CD4-positive, alpha-beta T cell (primary cell): ENCODE results near the gene GALK1. TPM values are rescaled to one million over a fixed set of nuclear protein-coding genes. Genes with fewer than 3 reads are reported as not detected.

Experiments used
- ATAC-seq: fragments of 200-7000 bp; cut with Tn5 transposase; one replicate; pipeline ENCODE4 v1.10.0; 2022; ENCODE audit warnings: mild to moderate bottlenecking; ENCODE audit not compliant: poor library complexity
- CTCF ChIA-PET: fragments of 350-600 bp; sonication (Branson Sonifier 250); formaldehyde crosslinking; loops from one replicate; lab custom pipeline; 2021; ENCODE audit warnings: antibody characterized with exemption, inconsistent platforms; lab: Charles Lee
- POLR2A ChIA-PET: fragments of 350-600 bp; sonication (Branson Sonifier 250); formaldehyde crosslinking; loops from one replicate; lab custom pipeline; 2021; ENCODE audit warnings: antibody characterized with exemption, inconsistent platforms; lab: Charles Lee
- DNase-seq, 14 experiments: peaks; one replicate each; pipeline ENCODE4 v3.0.0-alpha.2; 2013 to 2020; ENCODE audit warnings: mixed read lengths in 2 of 14
- H3K27ac ChIP-seq, 2 donors: one replicate each; pipeline versions ENCODE4 v1.5.1 to v1.7.0; 2013; ENCODE audit warnings: low read length in 2 of 2, low read depth in 1 of 2, mild to moderate bottlenecking in 1 of 2
- H3K27me3 ChIP-seq, 2 experiments: 1 replicate in 1 of 2; 2 replicates in 1 of 2; pipeline versions ENCODE4 v1.6.1 to v1.7.0; 2013; ENCODE audit warnings: low read length in 2 of 2, control low read depth in 1 of 2, mild to moderate bottlenecking in 1 of 2, moderate library complexity in 1 of 2; ENCODE audit not compliant: insufficient read depth in 2 of 2, control insufficient read depth in 1 of 2
- H3K36me3 ChIP-seq: one replicate; pipeline ENCODE4 v1.6.1; 2013; ENCODE audit warnings: low read length, control low read depth; ENCODE audit not compliant: insufficient read depth
- H3K4me1 ChIP-seq: one replicate; pipeline ENCODE4 v1.6.1; 2013; ENCODE audit warnings: low read length, control low read depth; ENCODE audit not compliant: insufficient read depth
- H3K4me3 ChIP-seq: one replicate; pipeline ENCODE4 v1.5.1; 2013; ENCODE audit warnings: mild to moderate bottlenecking, low read length, moderate library complexity
- H3K9me3 ChIP-seq, 2 experiments: 1 replicate in 1 of 2; 2 replicates in 1 of 2; pipeline versions ENCODE4 v1.6.1 to v1.7.0; 2013; ENCODE audit warnings: low read length in 2 of 2, mild to moderate bottlenecking in 2 of 2, control low read depth in 1 of 2, moderate library complexity in 1 of 2; ENCODE audit not compliant: control insufficient read depth in 1 of 2, insufficient read depth in 1 of 2
- H3K27ac Mint-ChIP-seq: one replicate; pipeline ENCODE4 v1.8.0; 2020; ENCODE audit warnings: mixed read lengths
- H3K27me3 Mint-ChIP-seq: one replicate; pipeline ENCODE4 v1.8.0; 2021; ENCODE audit warnings: mixed read lengths
- H3K36me3 Mint-ChIP-seq: one replicate; pipeline ENCODE4 v1.8.0; 2021; ENCODE audit warnings: low read depth, mixed read lengths
- H3K4me1 Mint-ChIP-seq: one replicate; pipeline ENCODE4 v1.8.0; 2021; ENCODE audit warnings: low read depth, mixed read lengths
- H3K4me3 Mint-ChIP-seq: one replicate; pipeline ENCODE4 v1.8.0; 2020; ENCODE audit warnings: mild to moderate bottlenecking, mixed read lengths
- H3K9me3 Mint-ChIP-seq: one replicate; pipeline ENCODE4 v1.8.0; 2020; ENCODE audit warnings: mixed read lengths
- CTCF ChIP-seq: fragments of 200-600 bp; IDR thresholded peaks from one replicate; pipeline ENCODE4 v1.8.0; 2022; ENCODE audit warnings: antibody characterized with exemption, mild to moderate bottlenecking
- intact Hi-C, 2 experiments: fragments of 100-400 bp; cut with DNase I in 1 of 2; cut with micrococcal nuclease in 1 of 2; formaldehyde crosslinking; loops; one replicate each; pipeline versions ENCODE4 v1.15.1 to v1.9.0; 2023 to 2025; cut with DNase I, micrococcal nuclease
- total RNA-seq, 174 experiments: library from RNA in 2 of 174; stranded (reverse) in 2 of 174; gene quantifications; one replicate each; pipeline ENCODE4 v1.2.3 and lab custom pipeline; 2021 to 2026

The GALK1 gene
- total RNA-seq, 2 experiments from 2014 or later: 5.9 to 6.0 TPM

DNA sequence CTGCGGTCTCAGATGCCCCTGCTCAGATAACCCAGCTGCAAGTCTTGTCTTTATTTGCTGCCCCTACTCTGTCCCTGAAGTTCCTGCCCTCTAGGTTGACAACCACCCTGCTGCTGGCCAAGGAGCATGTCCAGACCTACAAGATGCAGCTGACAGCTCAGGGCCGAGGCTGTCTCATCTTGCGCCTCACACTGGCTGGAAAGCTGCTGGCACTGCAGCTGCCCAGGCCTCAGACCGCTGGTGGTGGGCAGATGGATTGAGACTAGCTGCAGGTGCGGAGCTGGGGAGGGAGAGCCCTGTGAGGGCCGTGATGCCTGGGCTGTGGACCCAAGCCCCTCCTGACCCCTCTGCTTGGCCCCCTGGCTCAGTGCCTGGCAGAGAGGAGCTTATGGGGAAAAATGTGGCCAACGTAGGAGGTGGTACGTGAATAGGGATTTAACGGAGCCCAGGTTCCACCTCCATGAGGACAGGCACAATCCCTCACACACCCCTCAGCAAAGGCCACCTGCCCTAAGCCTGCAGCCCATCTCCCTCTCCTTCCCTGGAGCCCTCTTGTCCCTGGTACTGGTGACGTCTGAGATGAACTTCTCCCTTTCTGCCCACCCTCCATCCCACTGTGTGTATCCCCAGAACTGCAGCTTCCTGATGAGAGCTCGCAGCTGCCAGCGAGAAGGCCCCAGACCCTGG is 8.3 kb upstream of the GALK1 start:
- intact Hi-C loops: no loop called here
- peak in 1 of 14 experiments; percentile 37 for DNase-seq
- Mint-ChIP-seq H3K4me3 (peak overlapping the region; percentile 97), H3K36me3 (peaks cover 40% of the 10 kb centered on the region), H3K9me3 (no peaks in the 10 kb centered on the region), H3K4me1 (peaks cover 34% of the 10 kb centered on the region), H3K27me3 (no peaks in the 10 kb centered on the region), H3K27ac (peak overlapping the region; percentile 72)
- no peak for ATAC-seq
- no peaks in the 10 kb centered on the region for H3K27me3 ChIP-seq
- no peaks in the 10 kb centered on the region for H3K9me3 ChIP-seq
- H3K4me1 ChIP-seq: peaks cover 12% of the 10 kb centered on the region
- ChIA-PET POLR2A (interaction anchor here (0.6 to 8.7 kb wide), 9 partner anchors 10 to 123 kb away, joined by 3 to 246 read pairs (median 4); partner anchors contain the start of genes GALK1, TRIM65, UNC13D and UNK), CTCF (interaction anchor here (0.5 to 2.0 kb wide), 7 partner anchors 10 to 65 kb away, joined by 3 to 6 read pairs (median 3); no protein-coding TSS in a partner anchor)
- no peak for TF ChIP-seq CTCF
- no peak overlapping the region for H3K4me3 ChIP-seq
- peaks cover 32% of the 10 kb centered on the region for H3K36me3 ChIP-seq
- H3K27ac ChIP-seq: no peak overlapping the region

DNA sequence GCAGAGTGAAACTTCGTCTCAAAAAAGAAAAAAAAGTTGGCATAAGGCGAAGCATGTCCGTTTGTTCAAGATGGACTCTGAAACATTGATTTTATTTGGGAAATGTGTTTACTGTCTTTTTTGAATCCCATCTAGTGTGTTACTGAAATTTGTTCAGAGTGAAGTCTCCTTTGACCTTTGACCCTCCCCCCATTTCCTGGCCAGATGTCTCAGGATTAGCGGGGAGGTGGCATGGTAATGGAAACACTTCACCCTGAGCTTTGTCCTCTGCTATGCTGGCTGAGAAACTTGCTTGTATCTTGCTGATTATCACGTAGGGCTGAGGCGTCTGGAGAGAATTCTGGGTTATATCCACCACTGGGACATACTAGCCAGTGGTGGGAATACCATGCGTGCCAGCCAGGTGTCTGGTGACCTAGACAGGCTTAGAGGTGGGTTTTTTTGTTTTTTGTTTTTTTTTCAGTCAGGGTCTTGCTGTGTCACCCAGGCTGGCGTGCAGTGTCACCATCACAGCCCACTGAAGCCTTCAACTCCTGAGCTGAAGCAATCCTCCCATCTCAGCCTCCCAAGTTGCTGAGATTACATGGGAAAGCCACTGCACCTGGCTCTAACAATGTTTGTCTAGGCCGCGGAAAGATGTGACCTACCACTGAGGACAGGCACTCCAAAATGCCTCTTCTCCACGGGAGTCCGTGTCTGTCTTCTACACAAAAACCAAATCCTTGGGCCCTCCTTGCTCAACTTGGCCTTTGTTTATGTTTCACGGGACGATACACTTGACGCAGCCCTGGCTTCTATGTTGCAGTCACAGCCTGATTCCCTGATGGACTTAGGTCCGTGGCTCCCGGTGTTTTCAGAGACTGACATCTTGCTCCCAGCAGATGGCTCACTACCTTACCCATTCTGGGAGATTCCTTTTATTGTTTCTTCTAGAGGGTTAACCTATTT is 6.6 kb upstream of the GALK1 start:
- DNase-seq: peak in 1 of 14 experiments; percentile 21
- H3K36me3 ChIP-seq: peaks cover 15% of the 10 kb centered on the region
- no peak overlapping the region for H3K27ac ChIP-seq
- H3K4me1 ChIP-seq: peaks cover 7% of the 10 kb centered on the region
- Mint-ChIP-seq H3K4me1 (peaks cover 18% of the 10 kb centered on the region), H3K9me3 (no peaks in the 10 kb centered on the region), H3K27me3 (no peaks in the 10 kb centered on the region), H3K4me3 (no peak overlapping the region), H3K27ac (no peak overlapping the region), H3K36me3 (peaks cover 23% of the 10 kb centered on the region)
- TF ChIP-seq CTCF: no peak
- intact Hi-C loops: no loop called here
- no peak overlapping the region for H3K4me3 ChIP-seq
- no peaks in the 10 kb centered on the region for H3K9me3 ChIP-seq
- ChIA-PET POLR2A (interaction anchor here (8.7 kb wide), 1 partner anchor 9 kb away, joined by 246 read pairs; the partner anchor contains the start of gene GALK1), CTCF (interaction anchor here (0.7 to 1.9 kb wide), 3 partner anchors 10 to 18 kb away, joined by 3 to 4 read pairs (median 4); no protein-coding TSS in a partner anchor)
- no peak for ATAC-seq
- H3K27me3 ChIP-seq: no peaks in the 10 kb centered on the region

DNA sequence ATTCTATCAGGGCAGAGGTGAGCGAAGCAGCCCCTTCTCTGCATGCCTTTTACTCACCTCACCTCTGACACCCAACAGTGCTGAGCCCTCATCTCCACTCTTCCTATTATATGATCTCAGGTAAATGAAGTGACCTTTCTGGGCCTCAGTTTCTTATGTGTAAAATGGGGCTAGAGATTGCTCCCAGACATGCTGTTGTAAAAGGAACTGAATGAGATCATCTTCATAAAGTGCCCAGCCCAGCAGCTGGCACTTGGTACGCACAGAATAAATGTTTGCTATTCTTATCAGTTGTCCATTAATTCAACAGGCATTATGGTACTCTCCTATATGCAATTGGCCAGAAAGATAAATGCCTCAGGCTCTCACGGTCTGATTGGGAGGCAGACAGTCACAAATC is 4.5 kb upstream of the GALK1 start:
- peaks cover 4% of the 10 kb centered on the region for H3K36me3 ChIP-seq
- peaks cover 8% of the 10 kb centered on the region for H3K4me1 ChIP-seq
- POLR2A ChIA-PET: interaction anchor here (1.6 kb wide), 2 partner anchors 11 to 86 kb away, joined by 5 to 6 read pairs; partner anchors contain the start of gene WBP2
- no peaks in the 10 kb centered on the region for H3K27me3 ChIP-seq
- intact Hi-C loops: loop anchor here in 1 of 2 experiments (5.0 kb wide), 1 partner anchor 58 kb away; no protein-coding TSS in a partner anchor
- H3K4me3 Mint-ChIP-seq: no peak overlapping the region
- ATAC-seq (no peak), DNase-seq (no peak)
- no peak overlapping the region for H3K4me3 ChIP-seq
- H3K27ac ChIP-seq: no peak overlapping the region
- TF ChIP-seq CTCF: no peak
- no peaks in the 10 kb centered on the region for H3K9me3 ChIP-seq
- H3K27ac Mint-ChIP-seq: no peak overlapping the region
- H3K4me1 Mint-ChIP-seq: peaks cover 3% of the 10 kb centered on the region
- peaks cover 5% of the 10 kb centered on the region for H3K36me3 Mint-ChIP-seq
- H3K9me3 Mint-ChIP-seq: no peaks in the 10 kb centered on the region
- CTCF ChIA-PET: no interaction called here
- no peaks in the 10 kb centered on the region for H3K27me3 Mint-ChIP-seq
